Kidney (tissue), 14 donors: ENCODE data around the gene JARID2. TPM values are rescaled to one million over a fixed set of nuclear protein-coding genes. Genes with fewer than 3 reads are reported as not detected.

Experiments used
- DNase-seq, 5 donors: peaks; one replicate each; pipeline ENCODE4 v3.0.0-alpha.2; 2013 to 2020
- FAIRE-seq: peaks from 2 replicates; lab custom pipeline; 2012; peaks lifted over from hg19 to GRCh38; lab: Jason Lieb, UNC
- H3K27ac ChIP-seq, 2 donors: one replicate each; pipeline ENCODE4 v1.7.0; 2013; ENCODE audit warnings: low read depth in 2 of 2, low read length in 2 of 2, inconsistent platforms in 1 of 2
- H3K27me3 ChIP-seq: one replicate; pipeline ENCODE4 v1.7.1; 2013; ENCODE audit warnings: low read length, inconsistent platforms; ENCODE audit not compliant: control insufficient read depth, insufficient read depth
- H3K36me3 ChIP-seq, 3 donors: one replicate each; pipeline versions ENCODE4 v1.7.0 to v1.7.1; 2013; ENCODE audit warnings: low read length in 3 of 3, control low read depth in 1 of 3, inconsistent platforms in 1 of 3; ENCODE audit not compliant: insufficient read depth in 3 of 3, control insufficient read depth in 2 of 3
- H3K4me1 ChIP-seq, 3 donors: one replicate each; pipeline versions ENCODE4 v1.7.0 to v1.7.1; 2013; ENCODE audit warnings: low read length in 3 of 3, inconsistent platforms in 1 of 3, low read depth in 1 of 3; ENCODE audit not compliant: control insufficient read depth in 2 of 3, insufficient read depth in 2 of 3
- H3K4me3 ChIP-seq, 3 donors: one replicate each; pipeline versions ENCODE4 v1.7.0 to v1.8.1; 2013; ENCODE audit warnings: low read length in 3 of 3, control low read depth in 1 of 3, inconsistent platforms in 1 of 3
- H3K9ac ChIP-seq, 3 donors: one replicate each; pipeline versions ENCODE4 v1.7.0 to v1.7.1; 2013; ENCODE audit warnings: low read length in 3 of 3, control low read depth in 1 of 3, inconsistent platforms in 1 of 3
- H3K9me3 ChIP-seq, 3 donors: one replicate each; pipeline versions ENCODE4 v1.7.0 to v1.7.1; 2013; ENCODE audit warnings: low read length in 3 of 3, control low read depth in 1 of 3, inconsistent platforms in 1 of 3; ENCODE audit not compliant: control insufficient read depth in 2 of 3, insufficient read depth in 1 of 3
- intact Hi-C: fragments of 100-400 bp; cut with DNase I; formaldehyde crosslinking; loops from one replicate; pipeline ENCODE4 v1.11.1; 2022
- polyA plus RNA-seq: library from polyadenylated mRNA; stranded (reverse); fragments of 350-450 nt; fragmentation: Illumina TruSeq; extraction: RNeasy Lipid Tissue Mini Kit (QIAGEN cat#74804); gene quantifications from one replicate; pipeline ENCODE4 v1.2.3, GENCODE V29; 2014; ENCODE audit warnings: low read depth, low replicate concordance; ENCODE audit not compliant: insufficient read depth
- total RNA-seq: library from RNA; stranded (reverse); fragmentation: NEBNext Ultra II Directional; extraction: Animal tissue kit (Norgen Biotek cat#: 25700); gene quantifications from one replicate; pipeline ENCODE4 v1.2.1, GENCODE V29; 2021
- TF ChIP-seq, protein P1 (sequence below): IDR thresholded peaks from 3 replicates; pipeline ENCODE4 v1.5.1; 2012; ENCODE audit warnings: mild to moderate bottlenecking, moderate library complexity, borderline replicate concordance; ENCODE audit not compliant: insufficient read depth; ENCODE audit errors: extremely low read depth
- donor health status: control.
- donor health status: control.
- donor health status: control.
- donor health status: control.
- donor health status: control.
- donor health status: DM: yes; HTN: yes; CAD: no.
- donor health status: Normal renal cell carcinoma (clear cell type).

Gene JARID2
- total and polyA plus RNA-seq, 2 donors from 2014 or later, result 1.8 to 12.3 TPM

DNA sequence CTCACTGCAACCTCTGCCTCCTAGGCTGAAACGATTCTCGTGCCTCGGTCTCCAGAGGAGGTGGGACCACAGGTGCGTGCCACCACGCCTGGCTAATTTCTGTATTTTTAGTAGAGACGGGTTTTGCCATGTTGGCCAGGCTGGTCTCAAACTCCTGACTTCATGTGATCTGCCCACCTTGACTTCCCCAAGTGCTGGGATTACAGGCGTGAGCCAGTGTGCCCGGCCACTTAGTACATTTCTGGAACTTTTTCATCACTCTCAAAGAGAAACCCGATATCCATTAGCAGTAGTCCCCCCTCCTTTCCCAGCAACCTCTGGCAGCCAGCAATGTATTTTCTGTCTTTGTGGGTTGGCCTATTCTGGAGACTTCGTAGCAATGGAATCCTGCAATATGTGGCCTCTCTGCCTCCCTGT, 109.8 kb downstream of the JARID2 start:
- FAIRE-seq (no peak), DNase-seq (peak in 3 of 5 donors; percentile 61 to 75 (median 73))
- Histone ChIP-seq H3K27me3 (no peaks in the 10 kb centered on the region), H3K9me3 (no peaks in the 10 kb centered on the region), H3K36me3 (no peaks in the 10 kb centered on the region), H3K27ac (no peak overlapping the region), H3K9ac (no peak overlapping the region), H3K4me1 (peaks cover 0 to 9% (median 0%) of the 10 kb centered on the region in 3 donors), H3K4me3 (no peak overlapping the region)
- intact Hi-C loops, result no loop called here
- TF ChIP-seq, protein P1, sequence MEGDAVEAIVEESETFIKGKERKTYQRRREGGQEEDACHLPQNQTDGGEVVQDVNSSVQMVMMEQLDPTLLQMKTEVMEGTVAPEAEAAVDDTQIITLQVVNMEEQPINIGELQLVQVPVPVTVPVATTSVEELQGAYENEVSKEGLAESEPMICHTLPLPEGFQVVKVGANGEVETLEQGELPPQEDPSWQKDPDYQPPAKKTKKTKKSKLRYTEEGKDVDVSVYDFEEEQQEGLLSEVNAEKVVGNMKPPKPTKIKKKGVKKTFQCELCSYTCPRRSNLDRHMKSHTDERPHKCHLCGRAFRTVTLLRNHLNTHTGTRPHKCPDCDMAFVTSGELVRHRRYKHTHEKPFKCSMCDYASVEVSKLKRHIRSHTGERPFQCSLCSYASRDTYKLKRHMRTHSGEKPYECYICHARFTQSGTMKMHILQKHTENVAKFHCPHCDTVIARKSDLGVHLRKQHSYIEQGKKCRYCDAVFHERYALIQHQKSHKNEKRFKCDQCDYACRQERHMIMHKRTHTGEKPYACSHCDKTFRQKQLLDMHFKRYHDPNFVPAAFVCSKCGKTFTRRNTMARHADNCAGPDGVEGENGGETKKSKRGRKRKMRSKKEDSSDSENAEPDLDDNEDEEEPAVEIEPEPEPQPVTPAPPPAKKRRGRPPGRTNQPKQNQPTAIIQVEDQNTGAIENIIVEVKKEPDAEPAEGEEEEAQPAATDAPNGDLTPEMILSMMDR, result no peak

DNA sequence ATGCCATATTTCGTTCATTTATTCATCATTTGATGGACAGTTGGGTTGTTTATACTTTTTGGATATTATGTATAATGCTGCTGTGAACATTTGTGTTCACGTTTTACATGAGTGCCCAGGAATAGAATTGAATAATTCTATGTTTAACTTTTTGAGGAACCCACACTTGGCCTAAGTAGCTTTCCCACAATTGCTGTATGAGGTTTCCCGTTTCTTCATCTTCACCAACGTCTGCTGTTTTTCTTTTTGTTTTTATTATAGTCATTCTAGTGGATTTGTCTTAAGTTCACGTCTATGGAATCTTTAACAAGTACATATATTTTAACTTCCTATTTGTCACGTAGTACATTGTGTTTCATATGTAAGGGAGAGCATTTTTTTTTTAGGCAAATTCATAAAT, 110.3 kb downstream of the JARID2 start:
- H3K27me3 ChIP-seq, result no peaks in the 10 kb centered on the region
- FAIRE-seq (no peak), DNase-seq (no peak)
- no peaks in the 10 kb centered on the region for H3K9me3 ChIP-seq
- H3K4me1 ChIP-seq, result peaks cover 0 to 9% (median 0%) of the 10 kb centered on the region in 3 donors
- intact Hi-C loops, result no loop called here
- no peak overlapping the region for H3K27ac ChIP-seq
- no peak overlapping the region for H3K4me3 ChIP-seq
- no peaks in the 10 kb centered on the region for H3K36me3 ChIP-seq
- TF ChIP-seq, protein P1, result no peak
- no peak overlapping the region for H3K9ac ChIP-seq

DNA sequence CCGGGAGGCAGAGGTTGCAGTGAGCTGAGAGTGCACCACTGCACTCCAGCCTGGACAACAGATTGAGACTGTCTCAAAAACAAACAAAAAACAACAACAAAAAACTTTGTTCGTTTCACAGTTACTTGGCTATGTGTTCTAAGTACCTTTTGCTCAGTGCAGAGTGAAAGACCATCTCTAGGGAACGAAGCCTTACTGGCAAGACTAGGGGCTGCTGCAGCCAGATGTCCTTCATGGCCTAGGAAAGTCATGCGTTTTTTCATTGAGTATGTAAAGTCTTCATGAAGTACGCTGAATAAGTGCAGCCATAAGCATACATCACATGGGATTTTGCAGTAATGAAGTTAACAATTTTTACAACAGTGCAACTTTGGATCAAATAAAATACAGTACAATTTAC, 111.1 kb downstream of the JARID2 start:
- intact Hi-C loops, result no loop called here
- H3K4me3 ChIP-seq, result no peak overlapping the region
- FAIRE-seq, result no peak
- H3K9me3 ChIP-seq, result no peaks in the 10 kb centered on the region
- no peaks in the 10 kb centered on the region for H3K36me3 ChIP-seq
- no peak overlapping the region for H3K27ac ChIP-seq
- no peak overlapping the region for H3K9ac ChIP-seq
- H3K27me3 ChIP-seq, result no peaks in the 10 kb centered on the region
- peak in 1 of 5 donors; percentile 26 for DNase-seq
- TF ChIP-seq, protein P1, result no peak
- peaks cover 0 to 9% (median 0%) of the 10 kb centered on the region in 3 donors for H3K4me1 ChIP-seq

DNA sequence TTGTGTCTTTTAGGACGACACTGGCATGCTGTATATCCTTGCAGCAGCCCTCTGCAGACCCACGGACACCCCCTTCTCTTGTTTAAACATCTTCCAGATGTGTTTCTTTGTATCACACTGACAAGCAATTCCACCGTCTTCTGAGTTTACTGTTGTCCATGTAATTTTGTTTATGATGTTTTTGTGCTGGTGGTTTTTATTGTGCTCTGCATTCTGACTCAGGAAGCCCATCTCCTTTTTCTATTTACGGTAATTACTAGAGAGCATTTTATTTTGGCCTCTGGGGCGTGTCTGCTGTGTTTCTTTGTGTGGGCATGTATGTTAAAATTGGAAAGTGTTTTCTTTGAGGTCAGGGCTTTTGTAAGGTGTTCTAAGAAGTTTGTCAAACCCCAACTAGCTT, 111.9 kb downstream of the JARID2 start:
- Histone ChIP-seq H3K36me3 (no peaks in the 10 kb centered on the region), H3K9ac (no peak overlapping the region), H3K27ac (no peak overlapping the region), H3K4me3 (no peak overlapping the region), H3K4me1 (peaks cover 0 to 4% (median 0%) of the 10 kb centered on the region in 3 donors), H3K27me3 (no peaks in the 10 kb centered on the region), H3K9me3 (no peaks in the 10 kb centered on the region)
- no peak for FAIRE-seq
- DNase-seq, result peak in 1 of 5 donors; percentile 41
- TF ChIP-seq, protein P1, result no peak
- intact Hi-C loops, result no loop called here
